ENCODE results near the gene SERF2.

Gene SERF2

DNA sequence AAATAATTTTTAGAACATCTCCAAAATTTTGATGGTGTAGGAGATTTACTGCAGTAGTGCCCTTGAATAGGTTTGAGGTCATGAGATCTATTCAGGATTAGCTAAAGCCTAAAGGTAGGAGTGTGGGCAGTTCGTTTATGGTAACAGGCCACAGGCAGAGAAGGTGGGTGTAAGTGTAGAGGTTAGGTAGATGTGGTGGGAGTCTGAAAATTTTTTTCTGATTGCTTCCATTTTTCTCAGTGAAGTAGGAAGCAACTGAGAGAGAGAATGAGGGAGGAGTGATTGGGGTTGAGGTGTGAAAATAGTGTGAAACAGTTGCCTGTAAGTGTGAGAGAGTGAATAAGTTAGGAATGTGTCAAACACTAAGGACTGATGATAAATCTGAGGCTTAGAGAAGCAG, 13.1 kb upstream of the SERF2 start:
- DNase-seq (ENCODE audit: extremely low read depth, insufficient read length), result no peak
- TF ChIP-seq, protein P1, sequence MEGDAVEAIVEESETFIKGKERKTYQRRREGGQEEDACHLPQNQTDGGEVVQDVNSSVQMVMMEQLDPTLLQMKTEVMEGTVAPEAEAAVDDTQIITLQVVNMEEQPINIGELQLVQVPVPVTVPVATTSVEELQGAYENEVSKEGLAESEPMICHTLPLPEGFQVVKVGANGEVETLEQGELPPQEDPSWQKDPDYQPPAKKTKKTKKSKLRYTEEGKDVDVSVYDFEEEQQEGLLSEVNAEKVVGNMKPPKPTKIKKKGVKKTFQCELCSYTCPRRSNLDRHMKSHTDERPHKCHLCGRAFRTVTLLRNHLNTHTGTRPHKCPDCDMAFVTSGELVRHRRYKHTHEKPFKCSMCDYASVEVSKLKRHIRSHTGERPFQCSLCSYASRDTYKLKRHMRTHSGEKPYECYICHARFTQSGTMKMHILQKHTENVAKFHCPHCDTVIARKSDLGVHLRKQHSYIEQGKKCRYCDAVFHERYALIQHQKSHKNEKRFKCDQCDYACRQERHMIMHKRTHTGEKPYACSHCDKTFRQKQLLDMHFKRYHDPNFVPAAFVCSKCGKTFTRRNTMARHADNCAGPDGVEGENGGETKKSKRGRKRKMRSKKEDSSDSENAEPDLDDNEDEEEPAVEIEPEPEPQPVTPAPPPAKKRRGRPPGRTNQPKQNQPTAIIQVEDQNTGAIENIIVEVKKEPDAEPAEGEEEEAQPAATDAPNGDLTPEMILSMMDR (IDR thresholded peaks at IDR 0.05; ENCODE audit: insufficient read depth, low read length, poor library complexity, severe bottlenecking), result no peak
- H3K36me3 ChIP-seq (ENCODE audit: control insufficient read depth, insufficient read depth, low read length), result no peaks in the 10 kb centered on the region

GRCh38 chr15:43789409-43789808, 2.7 kb upstream of the SERF2 start:
- H3K4me3 ChIP-seq (replicated peaks; ENCODE audit: low read depth, low read length), result no peak overlapping the region
- H3K27me3 ChIP-seq (replicated peaks; ENCODE audit: control insufficient read depth, insufficient read depth, low read length), result no peaks in the 10 kb centered on the region
- TF ChIP-seq, protein P1 (IDR thresholded peaks at IDR 0.05; ENCODE audit: insufficient read depth, low read length, poor library complexity, severe bottlenecking), result no peak
- DNase-seq (ENCODE audit: extremely low read depth, insufficient read length), result peak; percentile 57
- peaks cover 6% of the 10 kb centered on the region for H3K36me3 ChIP-seq (ENCODE audit: control insufficient read depth, insufficient read depth, low read length)

More for the DNA sequence above, 13.1 kb upstream of the SERF2 start:
- Histone ChIP-seq H3K27me3 (replicated peaks; ENCODE audit: control insufficient read depth, insufficient read depth, low read length) (no peaks in the 10 kb centered on the region), H3K4me3 (replicated peaks; ENCODE audit: low read depth, low read length) (no peak overlapping the region)

DNA sequence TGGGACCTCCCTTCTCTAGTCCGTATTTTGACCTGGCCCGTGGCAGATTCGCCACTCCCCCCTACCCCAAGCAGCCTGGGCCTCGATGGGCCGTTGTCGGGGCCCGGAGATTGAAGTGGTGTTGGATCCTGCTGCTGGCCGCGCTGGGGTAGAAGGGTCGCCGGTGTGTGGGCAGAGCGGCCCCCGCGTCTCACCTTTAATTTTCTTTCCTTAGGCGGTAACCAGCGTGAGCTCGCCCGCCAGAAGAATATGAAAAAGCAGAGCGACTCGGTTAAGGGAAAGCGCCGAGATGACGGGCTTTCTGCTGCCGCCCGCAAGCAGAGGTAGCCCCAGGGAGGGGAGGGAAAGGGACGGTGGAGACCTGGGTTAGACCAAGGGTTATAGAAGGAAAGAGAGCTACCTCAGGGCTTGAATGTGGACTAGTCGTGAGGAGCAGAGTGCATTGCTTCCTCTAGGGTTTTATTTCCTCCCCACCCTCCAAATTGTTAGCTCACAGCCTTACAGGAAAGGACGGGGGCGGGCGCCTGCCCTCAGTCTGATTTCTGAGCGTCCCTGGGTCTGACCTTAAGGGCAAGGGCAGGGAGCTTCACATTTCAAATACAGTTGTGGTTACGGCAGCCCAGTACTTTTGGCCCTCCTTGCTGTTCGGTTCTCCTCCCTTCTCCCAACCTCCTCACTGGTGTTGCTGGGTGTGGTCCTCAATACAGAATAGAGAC, 799 bp downstream of the SERF2 start:
- no peak for DNase-seq (ENCODE audit: extremely low read depth, insufficient read length)
- H3K27me3 ChIP-seq (replicated peaks; ENCODE audit: control insufficient read depth, insufficient read depth, low read length), result no peaks in the 10 kb centered on the region
- peaks cover 16% of the 10 kb centered on the region for H3K36me3 ChIP-seq (ENCODE audit: control insufficient read depth, insufficient read depth, low read length)
- TF ChIP-seq, protein P1 (IDR thresholded peaks at IDR 0.05; ENCODE audit: insufficient read depth, low read length, poor library complexity, severe bottlenecking), result no peak
- H3K4me3 ChIP-seq (replicated peaks; ENCODE audit: low read depth, low read length), result peak overlapping the region; percentile 98

- TF ChIP-seq, protein P1 (IDR thresholded peaks at IDR 0.05; ENCODE audit: insufficient read depth, low read length, poor library complexity, severe bottlenecking), result no peak
- peak overlapping the region; percentile 98 for H3K4me3 ChIP-seq (replicated peaks; ENCODE audit: low read depth, low read length)
Measured at GRCh38 chr15:43793647-43794046, 1.5 kb downstream of the SERF2 start.

GRCh38 chr15:43794269-43795037, 2.3 kb downstream of the SERF2 start:
- H3K4me3 ChIP-seq (replicated peaks; ENCODE audit: low read depth, low read length), result no peak overlapping the region
- TF ChIP-seq, protein P1 (IDR thresholded peaks at IDR 0.05; ENCODE audit: insufficient read depth, low read length, poor library complexity, severe bottlenecking), result no peak
- DNase-seq (ENCODE audit: extremely low read depth, insufficient read length), result no peak
- peaks cover 18% of the 10 kb centered on the region for H3K36me3 ChIP-seq (ENCODE audit: control insufficient read depth, insufficient read depth, low read length)
- no peaks in the 10 kb centered on the region for H3K27me3 ChIP-seq (replicated peaks; ENCODE audit: control insufficient read depth, insufficient read depth, low read length)

More at GRCh38 chr15:43793647-43794046, 1.5 kb downstream of the SERF2 start:
- Histone ChIP-seq H3K36me3 (ENCODE audit: control insufficient read depth, insufficient read depth, low read length) (peaks cover 16% of the 10 kb centered on the region), H3K27me3 (replicated peaks; ENCODE audit: control insufficient read depth, insufficient read depth, low read length) (no peaks in the 10 kb centered on the region)
- DNase-seq (ENCODE audit: extremely low read depth, insufficient read length), result no peak

Measured in GM06990 (cell line).